K562 (cell line): ENCODE results near the gene POLR2J. TPM values are rescaled to one million over a fixed set of nuclear protein-coding genes. Genes with fewer than 3 reads are reported as not detected.

Experiments used
- BDP1 ChIP-seq: IDR thresholded peaks from 3 replicates; pipeline ENCODE4 v1.6.1; 2011; ENCODE audit not compliant: insufficient read length, insufficient read depth
- CHD2 ChIP-seq: IDR thresholded peaks from 2 replicates; pipeline ENCODE4 v1.6.1; 2011; ENCODE audit warnings: low read depth, low read length
- CREM ChIP-seq: IDR thresholded peaks from 2 replicates; pipeline ENCODE4 v1.6.1; 2014; ENCODE audit warnings: antibody characterized with exemption, low read depth
- EP400 ChIP-seq: fragments of 450-650 bp; IDR thresholded peaks from 2 replicates; pipeline ENCODE4 v1.6.1; 2017; ENCODE audit warnings: antibody characterized with exemption, mild to moderate bottlenecking, moderate library complexity
- KDM1A ChIP-seq, 2 experiments: fragments of 450-650 bp; IDR thresholded peaks; 2 replicates each; pipeline ENCODE4 v1.6.1; 2016; ENCODE audit warnings: mild to moderate bottlenecking in 2 of 2
- LEF1 ChIP-seq: fragments of 450-650 bp; IDR thresholded peaks from 2 replicates; pipeline ENCODE4 v1.6.1; 2016; ENCODE audit warnings: mild to moderate bottlenecking
- MEF2D ChIP-seq: conservative IDR thresholded peaks from 2 replicates; pipeline ENCODE4 v1.6.1; 2016; ENCODE audit warnings: low read depth, missing genetic modification characterization, missing compliant biosample characterization
- NBN ChIP-seq: fragments of 450-650 bp; IDR thresholded peaks from 2 replicates; pipeline ENCODE4 v1.6.1; 2016; ENCODE audit warnings: low read depth, mild to moderate bottlenecking
- NCOA1 ChIP-seq: fragments of 450-650 bp; IDR thresholded peaks from 2 replicates; pipeline ENCODE4 v1.6.1; 2016; ENCODE audit warnings: low read depth
- PHB ChIP-seq: fragments of 250-450 bp; sonication (Bioruptor Pico); IDR thresholded peaks from 2 replicates; pipeline ENCODE4 v1.5.0; 2021
- RAD21 ChIP-seq, 2 experiments: fragments of 250-450 bp in 1 of 2; fragments of 450-650 bp in 1 of 2; sonication (Bioruptor Pico) in 1 of 2; formaldehyde crosslinking in 1 of 2; IDR thresholded peaks in 1 of 2; conservative IDR thresholded peaks in 1 of 2; 2 replicates each; pipeline versions ENCODE4 v1.4.0 to v1.8.0; 2020 to 2022; ENCODE audit warnings: mild to moderate bottlenecking in 2 of 2, moderate library complexity in 1 of 2
- SAFB ChIP-seq: fragments of 200-400 bp; formaldehyde crosslinking; IDR thresholded peaks from 2 replicates; pipeline ENCODE4 v1.6.1; 2017; ENCODE audit warnings: low read depth, low read length, borderline replicate concordance
- SOX6 ChIP-seq: fragments of 450-650 bp; IDR thresholded peaks from 2 replicates; pipeline ENCODE4 v1.6.1; 2014; ENCODE audit warnings: mild to moderate bottlenecking
- SRF ChIP-seq, 2 experiments: fragments of 250-450, 450-650 bp in 1 of 2; sonication (Bioruptor Pico) in 1 of 2; sonication (generic) in 1 of 2; formaldehyde crosslinking; IDR thresholded peaks; 2 replicates each; pipeline versions ENCODE4 v1.5.0 to v1.5.1; 2020 to 2022; ENCODE audit warnings: mild to moderate bottlenecking in 1 of 2, missing genetic modification reagents in 1 of 2
- U2AF1 ChIP-seq: fragments of 200-400 bp; formaldehyde crosslinking; optimal IDR thresholded peaks from 2 replicates; pipeline ENCODE3; 2017; ENCODE audit warnings: mild to moderate bottlenecking, low read depth, low read length, moderate library complexity
- ZNF133 ChIP-seq: fragments of 250-450 bp; sonication (Bioruptor Pico); IDR thresholded peaks from 2 replicates; pipeline ENCODE4 v1.4.0; 2020; ENCODE audit warnings: mild to moderate bottlenecking
- ZNF280B ChIP-seq: fragments of 250-450 bp; sonication (Bioruptor Pico); IDR thresholded peaks from 2 replicates; pipeline ENCODE4 v1.5.1; 2021; ENCODE audit warnings: mild to moderate bottlenecking
- ZNF41 ChIP-seq: fragments of 250-450 bp; sonication (Bioruptor Pico); conservative IDR thresholded peaks from 2 replicates; pipeline ENCODE4 v1.4.0; 2020; ENCODE audit warnings: mild to moderate bottlenecking
- ZNF431 ChIP-seq: sonication (generic); formaldehyde crosslinking; IDR thresholded peaks from 2 replicates; pipeline ENCODE4 v1.8.0; 2022; ENCODE audit warnings: mild to moderate bottlenecking, missing genetic modification reagents
- ZNF584 ChIP-seq: fragments of 200-800 bp; sonication (Bioruptor generic); IDR thresholded peaks from 2 replicates; pipeline ENCODE4 v1.6.1; 2016; ENCODE audit warnings: low read depth, mild to moderate bottlenecking, missing genetic modification characterization, missing compliant biosample characterization
- polyA plus RNA-seq, 8 experiments: library from polyadenylated mRNA; depleted of rRNA in 4 of 8; stranded (reverse) in 5 of 8; unstranded in 3 of 8; fragments of >200 nt; fragmentation: Nextera tagmentation in 2 of 8; fragmentation: Illumina TruSeq in 1 of 8; extraction: Ambion mirVana in 2 of 8; extraction: Trizol in 1 of 8; gene quantifications; 2 replicates each; pipeline versions ENCODE4 v1.2.1 to v1.2.3, GENCODE V29; 2011 to 2014; ENCODE audit warnings: inconsistent platforms in 1 of 8, missing spikeins in 1 of 8
- total RNA-seq, 7 experiments: library from RNA; depleted of rRNA in 6 of 7; stranded (reverse); fragments of >200 nt in 6 of 7; fragmentation: Illumina TruSeq in 2 of 7; extraction: Trizol in 2 of 7; gene quantifications; 2 replicates each; pipeline versions ENCODE4 v1.2.1 to v1.2.3, GENCODE V29; 2011 to 2021; ENCODE audit warnings: low replicate concordance in 1 of 7
- TF ChIP-seq, protein P1 (sequence below): fragments of 450-650 bp; formaldehyde crosslinking; IDR thresholded peaks from 2 replicates; pipeline ENCODE4 v1.4.0; 2022; ENCODE audit warnings: missing genetic modification characterization
- TF ChIP-seq, protein P2 (sequence below), 2 experiments: IDR thresholded peaks; 2 replicates each; pipeline ENCODE4 v1.6.1; 2012; ENCODE audit warnings: improper control_type of control experiment in 2 of 2, low read depth in 2 of 2, low read length in 2 of 2, borderline replicate concordance in 1 of 2
- TF ChIP-seq, protein P3 (sequence below): fragments of 450-650 bp; IDR thresholded peaks from 2 replicates; pipeline ENCODE4 v1.7.0; 2016; ENCODE audit warnings: borderline replicate concordance

POLR2J gene
- total and polyA plus RNA-seq, 9 of the 15 experiments (the other 6 are each of a cell fraction or from before 2014, with no cell fraction given): 32.3 to 220 (median 113) TPM

- TF ChIP-seq NCOA1 (no peak), ZNF584 (CRISPR knock-in tag) (no peak), SRF (CRISPR knock-in tag; IDR thresholded peaks at IDR 0.05) (no peak), RAD21 (CRISPR knock-in tag; conservative IDR thresholded peaks at IDR 0.05 in 1 of 2, IDR thresholded peaks at IDR 0.05 in 1 of 2) (peak in 1 of 2 experiments; percentile 25; a peak in 1 of 4 replicates), BDP1 (no peak), ZNF280B (CRISPR knock-in tag) (no peak), SAFB (no peak), CHD2 (no peak), MEF2D (tag) (no peak), EP400 (no peak), CREM (peak; percentile 5; the same call in 1 of the 2 replicates), KDM1A (IDR thresholded peaks at IDR 0.05) (peak in 1 of 2 experiments; percentile 70; a peak in 3 of 4 replicates), ZNF133 (CRISPR knock-in tag) (no peak), SOX6 (peak; percentile 58), U2AF1 (no peak), NBN (no peak), PHB (no peak), ZNF41 (no peak), LEF1 (no peak), ZNF431 (CRISPR knock-in tag) (no peak)
- TF ChIP-seq, protein P1, sequence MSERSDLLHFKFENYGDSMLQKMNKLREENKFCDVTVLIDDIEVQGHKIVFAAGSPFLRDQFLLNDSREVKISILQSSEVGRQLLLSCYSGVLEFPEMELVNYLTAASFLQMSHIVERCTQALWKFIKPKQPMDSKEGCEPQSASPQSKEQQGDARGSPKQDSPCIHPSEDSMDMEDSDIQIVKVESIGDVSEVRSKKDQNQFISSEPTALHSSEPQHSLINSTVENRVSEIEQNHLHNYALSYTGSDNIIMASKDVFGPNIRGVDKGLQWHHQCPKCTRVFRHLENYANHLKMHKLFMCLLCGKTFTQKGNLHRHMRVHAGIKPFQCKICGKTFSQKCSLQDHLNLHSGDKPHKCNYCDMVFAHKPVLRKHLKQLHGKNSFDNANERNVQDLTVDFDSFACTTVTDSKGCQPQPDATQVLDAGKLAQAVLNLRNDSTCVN (CRISPR knock-in tag): no peak
- TF ChIP-seq, protein P2, sequence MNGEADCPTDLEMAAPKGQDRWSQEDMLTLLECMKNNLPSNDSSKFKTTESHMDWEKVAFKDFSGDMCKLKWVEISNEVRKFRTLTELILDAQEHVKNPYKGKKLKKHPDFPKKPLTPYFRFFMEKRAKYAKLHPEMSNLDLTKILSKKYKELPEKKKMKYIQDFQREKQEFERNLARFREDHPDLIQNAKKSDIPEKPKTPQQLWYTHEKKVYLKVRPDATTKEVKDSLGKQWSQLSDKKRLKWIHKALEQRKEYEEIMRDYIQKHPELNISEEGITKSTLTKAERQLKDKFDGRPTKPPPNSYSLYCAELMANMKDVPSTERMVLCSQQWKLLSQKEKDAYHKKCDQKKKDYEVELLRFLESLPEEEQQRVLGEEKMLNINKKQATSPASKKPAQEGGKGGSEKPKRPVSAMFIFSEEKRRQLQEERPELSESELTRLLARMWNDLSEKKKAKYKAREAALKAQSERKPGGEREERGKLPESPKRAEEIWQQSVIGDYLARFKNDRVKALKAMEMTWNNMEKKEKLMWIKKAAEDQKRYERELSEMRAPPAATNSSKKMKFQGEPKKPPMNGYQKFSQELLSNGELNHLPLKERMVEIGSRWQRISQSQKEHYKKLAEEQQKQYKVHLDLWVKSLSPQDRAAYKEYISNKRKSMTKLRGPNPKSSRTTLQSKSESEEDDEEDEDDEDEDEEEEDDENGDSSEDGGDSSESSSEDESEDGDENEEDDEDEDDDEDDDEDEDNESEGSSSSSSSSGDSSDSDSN (IDR thresholded peaks at IDR 0.05; ENCODE audit: borderline replicate concordance in 1 of 2, low read depth in 2 of 2, low read length in 2 of 2): peak in 1 of 2 experiments; percentile 81; a peak in 1 of 4 replicates
- TF ChIP-seq, protein P3, sequence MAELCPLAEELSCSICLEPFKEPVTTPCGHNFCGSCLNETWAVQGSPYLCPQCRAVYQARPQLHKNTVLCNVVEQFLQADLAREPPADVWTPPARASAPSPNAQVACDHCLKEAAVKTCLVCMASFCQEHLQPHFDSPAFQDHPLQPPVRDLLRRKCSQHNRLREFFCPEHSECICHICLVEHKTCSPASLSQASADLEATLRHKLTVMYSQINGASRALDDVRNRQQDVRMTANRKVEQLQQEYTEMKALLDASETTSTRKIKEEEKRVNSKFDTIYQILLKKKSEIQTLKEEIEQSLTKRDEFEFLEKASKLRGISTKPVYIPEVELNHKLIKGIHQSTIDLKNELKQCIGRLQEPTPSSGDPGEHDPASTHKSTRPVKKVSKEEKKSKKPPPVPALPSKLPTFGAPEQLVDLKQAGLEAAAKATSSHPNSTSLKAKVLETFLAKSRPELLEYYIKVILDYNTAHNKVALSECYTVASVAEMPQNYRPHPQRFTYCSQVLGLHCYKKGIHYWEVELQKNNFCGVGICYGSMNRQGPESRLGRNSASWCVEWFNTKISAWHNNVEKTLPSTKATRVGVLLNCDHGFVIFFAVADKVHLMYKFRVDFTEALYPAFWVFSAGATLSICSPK: no peak
Observed at GRCh38 chr7:102439963-102440795, 38.5 kb downstream of the POLR2J start (continued).
